SH-SY5Y (cell line): ENCODE measurements around the gene N4BP3.

ENCODE experiments used
- GATA2 ChIP-seq: IDR thresholded peaks from 2 replicates; pipeline ENCODE4 v1.6.1; 2011; ENCODE audit warnings: mild to moderate bottlenecking, low read depth, low read length
- GATA3 ChIP-seq: IDR thresholded peaks from 2 replicates; pipeline ENCODE4 v1.6.1; 2011; ENCODE audit warnings: low read depth, mild to moderate bottlenecking, low read length, moderate library complexity

- TF ChIP-seq GATA2 (no peak), GATA3 (no peak)
Observed at GRCh38 chr5:178083922-178084321, 29.4 kb upstream of the N4BP3 start.
